Liver (tissue), 3 donors: ENCODE measurements around the gene HSPA1B.
"Not testable (repeated sequence)": the region's sequence is repeated elsewhere in the genome, so short reads cannot be mapped to it uniquely, and the experiment has no call there.

ENCODE experiments used
- GABPA ChIP-seq, 2 donors: IDR thresholded peaks in 1 of 2; conservative IDR thresholded peaks in 1 of 2; 2 replicates each; pipeline ENCODE4 v1.6.1; 2016; ENCODE audit warnings: antibody characterized with exemption in 2 of 2, mild to moderate bottlenecking in 1 of 2, moderate library complexity in 1 of 2
- HNF4G ChIP-seq: IDR thresholded peaks from 2 replicates; pipeline ENCODE4 v1.6.1; 2016; ENCODE audit warnings: antibody characterized with exemption
- REST ChIP-seq: IDR thresholded peaks from 2 replicates; pipeline ENCODE4 v1.6.1; 2016; ENCODE audit warnings: antibody characterized with exemption, mild to moderate bottlenecking
- TF ChIP-seq, protein P1 (sequence below): fragments of 150-350 bp; IDR thresholded peaks from 2 replicates; pipeline ENCODE4 v1.5.1; 2017; ENCODE audit warnings: improper control_type of control experiment, low read depth, low read length; ENCODE audit not compliant: missing input control
- donor health status: healthy.
- donor health status: healthy.

DNA sequence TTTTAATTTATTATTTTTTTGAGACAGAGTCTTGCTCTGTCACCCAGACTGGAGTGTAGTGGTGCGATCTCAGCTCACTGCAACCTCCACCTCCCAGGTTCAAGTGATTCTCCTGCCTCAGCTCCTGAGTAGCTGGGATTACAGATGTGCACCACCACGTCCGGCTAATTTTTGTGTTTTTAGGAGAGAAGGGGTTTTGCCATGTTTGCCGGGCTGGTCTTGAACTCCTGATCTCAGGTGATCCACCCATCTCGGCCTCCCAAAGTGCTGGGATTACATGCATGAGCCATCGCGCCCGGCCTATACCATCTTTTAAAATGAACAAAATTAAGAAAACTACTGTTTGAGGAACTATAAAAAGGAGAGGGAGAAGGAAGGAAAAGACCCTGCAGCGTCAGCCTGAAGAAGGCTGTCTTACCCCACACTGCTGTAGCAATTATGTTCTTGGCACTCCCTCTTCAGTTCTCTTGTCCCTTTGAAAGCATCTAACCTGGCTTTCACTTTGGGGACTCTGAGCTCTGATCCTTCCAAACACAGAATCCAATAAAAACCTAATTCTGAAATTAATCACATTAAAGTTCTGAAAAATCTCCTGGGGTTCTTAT lies 3.8 kb upstream of the HSPA1B start:
- TF ChIP-seq, protein P1, sequence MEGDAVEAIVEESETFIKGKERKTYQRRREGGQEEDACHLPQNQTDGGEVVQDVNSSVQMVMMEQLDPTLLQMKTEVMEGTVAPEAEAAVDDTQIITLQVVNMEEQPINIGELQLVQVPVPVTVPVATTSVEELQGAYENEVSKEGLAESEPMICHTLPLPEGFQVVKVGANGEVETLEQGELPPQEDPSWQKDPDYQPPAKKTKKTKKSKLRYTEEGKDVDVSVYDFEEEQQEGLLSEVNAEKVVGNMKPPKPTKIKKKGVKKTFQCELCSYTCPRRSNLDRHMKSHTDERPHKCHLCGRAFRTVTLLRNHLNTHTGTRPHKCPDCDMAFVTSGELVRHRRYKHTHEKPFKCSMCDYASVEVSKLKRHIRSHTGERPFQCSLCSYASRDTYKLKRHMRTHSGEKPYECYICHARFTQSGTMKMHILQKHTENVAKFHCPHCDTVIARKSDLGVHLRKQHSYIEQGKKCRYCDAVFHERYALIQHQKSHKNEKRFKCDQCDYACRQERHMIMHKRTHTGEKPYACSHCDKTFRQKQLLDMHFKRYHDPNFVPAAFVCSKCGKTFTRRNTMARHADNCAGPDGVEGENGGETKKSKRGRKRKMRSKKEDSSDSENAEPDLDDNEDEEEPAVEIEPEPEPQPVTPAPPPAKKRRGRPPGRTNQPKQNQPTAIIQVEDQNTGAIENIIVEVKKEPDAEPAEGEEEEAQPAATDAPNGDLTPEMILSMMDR: not testable (repeated sequence)
- not testable (repeated sequence) for TF ChIP-seq GABPA (IDR thresholded peaks at IDR 0.05 in 1 of 2, conservative IDR thresholded peaks at IDR 0.05 in 1 of 2); REST; HNF4G
